Tibial artery (tissue), 4 donors: ENCODE measurements around the gene PLOD3.

Experiments used
- DNase-seq, 2 donors: peaks; one replicate each; pipeline ENCODE4 v3.0.0-alpha.2; 2019
- H3K27ac ChIP-seq, 2 donors: fragments of 200-600 bp; sonication (generic) in 1 of 2; 1 replicate in 1 of 2; 2 replicates in 1 of 2; pipeline ENCODE4 v1.5.1; 2018 to 2019; ENCODE audit warnings: mild to moderate bottlenecking in 1 of 2
- H3K27me3 ChIP-seq, 2 donors: fragments of 200-600 bp; sonication (generic) in 1 of 2; one replicate each; pipeline versions ENCODE4 v1.5.1 to v1.6.0; 2016 to 2019
- H3K36me3 ChIP-seq, 3 donors: fragments of 200-600 bp; sonication (generic) in 2 of 3; one replicate each; pipeline ENCODE4 v1.5.1; 2016 to 2019; ENCODE audit warnings: mild to moderate bottlenecking in 2 of 3
- H3K4me1 ChIP-seq, 4 donors: fragments of 200-600 bp; sonication (generic) in 2 of 4; 1 replicate in 3 of 4; 2 replicates in 1 of 4; pipeline ENCODE4 v1.5.1; 2016 to 2019
- H3K4me3 ChIP-seq, 2 donors: fragments of 200-600 bp; sonication (generic) in 1 of 2; 1 replicate in 1 of 2; 2 replicates in 1 of 2; pipeline ENCODE4 v1.5.1; 2018 to 2019; ENCODE audit warnings: mild to moderate bottlenecking in 2 of 2
- H3K9me3 ChIP-seq, 3 donors: fragments of 200-600 bp; sonication (generic) in 1 of 3; one replicate each; pipeline ENCODE4 v1.5.1; 2016 to 2019
- CTCF ChIP-seq, 2 experiments: fragments of 200-600 bp in 1 of 2; fragments of 450-650 bp in 1 of 2; IDR thresholded peaks; one replicate each; pipeline ENCODE4 v1.5.1; 2017 to 2019; ENCODE audit warnings: antibody characterized with exemption in 2 of 2, mild to moderate bottlenecking in 1 of 2, moderate library complexity in 1 of 2
- intact Hi-C: fragments of 100-400 bp; cut with DNase I; formaldehyde crosslinking; loops from one replicate; pipeline ENCODE4 v1.15.0; 2023; ENCODE audit warnings: low total_unique reads

PLOD3 gene

GRCh38 chr7:101211501-101211900 is 5.9 kb downstream of the PLOD3 start:
- H3K4me3 ChIP-seq = no peak overlapping the region
- intact Hi-C loops = no loop called here
- DNase-seq = no peak
- H3K27me3 ChIP-seq = no peaks in the 10 kb centered on the region
- peaks cover 0 to 9% (median 7%) of the 10 kb centered on the region in 4 donors for H3K4me1 ChIP-seq
- TF ChIP-seq CTCF (IDR thresholded peaks at IDR 0.05) = no peak
- H3K27ac ChIP-seq = no peak overlapping the region
- H3K9me3 ChIP-seq = no peaks in the 10 kb centered on the region
- H3K36me3 ChIP-seq = peaks cover 22 to 94% (median 73%) of the 10 kb centered on the region in 3 donors

GRCh38 chr7:101210143-101210542 is 7.2 kb downstream of the PLOD3 start:
- no peak for DNase-seq
- Histone ChIP-seq H3K27ac (no peak overlapping the region), H3K9me3 (no peaks in the 10 kb centered on the region), H3K4me3 (no peak overlapping the region), H3K4me1 (no peaks in the 10 kb centered on the region), H3K27me3 (no peaks in the 10 kb centered on the region), H3K36me3 (peaks cover 22 to 94% (median 79%) of the 10 kb centered on the region in 3 donors)
- intact Hi-C loops = no loop called here
- TF ChIP-seq CTCF (IDR thresholded peaks at IDR 0.05) = no peak

- no peak for DNase-seq
- H3K27ac ChIP-seq = no peak overlapping the region
- H3K27me3 ChIP-seq = no peaks in the 10 kb centered on the region
- no peak overlapping the region for H3K4me3 ChIP-seq
- intact Hi-C loops = no loop called here
- H3K9me3 ChIP-seq = no peaks in the 10 kb centered on the region
- H3K36me3 ChIP-seq = peaks cover 22 to 81% (median 68%) of the 10 kb centered on the region in 3 donors
- no peak for TF ChIP-seq CTCF (IDR thresholded peaks at IDR 0.05)
- H3K4me1 ChIP-seq = no peaks in the 10 kb centered on the region
Observed at GRCh38 chr7:101208794-101209193, 8.6 kb downstream of the PLOD3 start.

- Histone ChIP-seq H3K36me3 (peaks cover 22 to 67% (median 61%) of the 10 kb centered on the region in 3 donors), H3K27ac (no peak overlapping the region), H3K4me3 (no peak overlapping the region), H3K27me3 (peaks cover 0 to 12% of the 10 kb centered on the region in 2 donors), H3K4me1 (no peaks in the 10 kb centered on the region), H3K9me3 (no peaks in the 10 kb centered on the region)
- intact Hi-C loops = no loop called here
- TF ChIP-seq CTCF (IDR thresholded peaks at IDR 0.05) = no peak
- no peak for DNase-seq
Observed at GRCh38 chr7:101207459-101207858, 9.9 kb downstream of the PLOD3 start.

GRCh38 chr7:101206665-101207042 is 10.7 kb downstream of the PLOD3 start:
- H3K36me3 ChIP-seq = peaks cover 16 to 59% (median 53%) of the 10 kb centered on the region in 3 donors
- TF ChIP-seq CTCF (IDR thresholded peaks at IDR 0.05) = no peak
- no peak for DNase-seq
- H3K27me3 ChIP-seq = peaks cover 0 to 21% of the 10 kb centered on the region in 2 donors
- no peak overlapping the region for H3K4me3 ChIP-seq
- intact Hi-C loops = no loop called here
- peaks cover 0 to 8% (median 7%) of the 10 kb centered on the region in 4 donors for H3K4me1 ChIP-seq
- no peaks in the 10 kb centered on the region for H3K9me3 ChIP-seq
- H3K27ac ChIP-seq = no peak overlapping the region
